ENCODE data around the gene GUCD1.

The GUCD1 gene

GRCh38 chr22:24587948-24588347 is 33.0 kb upstream of the GUCD1 start:
- in situ Hi-C loops (cut with HindIII; ENCODE audit: low sequenced_read_pairs): no loop called here

GRCh38 chr22:24587251-24587650 is 32.3 kb upstream of the GUCD1 start:
- H3K4me3 ChIP-seq (ENCODE audit: low read depth, low read length): no peak overlapping the region
- in situ Hi-C loops (cut with HindIII; ENCODE audit: low sequenced_read_pairs): no loop called here
- DNase-seq (ENCODE audit: low read depth, low spot score): no peak
- TF ChIP-seq CTCF (IDR thresholded peaks at IDR 0.05; ENCODE audit: low read depth, low read length): no peak

More at GRCh38 chr22:24587948-24588347, 33.0 kb upstream of the GUCD1 start:
- H3K4me3 ChIP-seq (ENCODE audit: low read depth, low read length): no peak overlapping the region
- TF ChIP-seq CTCF (IDR thresholded peaks at IDR 0.05; ENCODE audit: low read depth, low read length): no peak
- DNase-seq (ENCODE audit: low read depth, low spot score): no peak

GRCh38 chr22:24585927-24586546 is 31.1 kb upstream of the GUCD1 start:
- no peak for TF ChIP-seq CTCF (IDR thresholded peaks at IDR 0.05; ENCODE audit: low read depth, low read length)
- DNase-seq (ENCODE audit: low read depth, low spot score): no peak
- no peak overlapping the region for H3K4me3 ChIP-seq (ENCODE audit: low read depth, low read length)
- in situ Hi-C loops (cut with HindIII; ENCODE audit: low sequenced_read_pairs): no loop called here

GRCh38 chr22:24585461-24585860 is 30.5 kb upstream of the GUCD1 start:
- in situ Hi-C loops (cut with HindIII; ENCODE audit: low sequenced_read_pairs): no loop called here
- no peak for TF ChIP-seq CTCF (IDR thresholded peaks at IDR 0.05; ENCODE audit: low read depth, low read length)
- H3K4me3 ChIP-seq (ENCODE audit: low read depth, low read length): no peak overlapping the region
- no peak for DNase-seq (ENCODE audit: low read depth, low spot score)

- no peak for TF ChIP-seq CTCF (IDR thresholded peaks at IDR 0.05; ENCODE audit: low read depth, low read length)
- no peak overlapping the region for H3K4me3 ChIP-seq (ENCODE audit: low read depth, low read length)
- in situ Hi-C loops (cut with HindIII; ENCODE audit: low sequenced_read_pairs): no loop called here
- no peak for DNase-seq (ENCODE audit: low read depth, low spot score)
Measured at GRCh38 chr22:24584871-24585411, 30.0 kb upstream of the GUCD1 start.

GRCh38 chr22:24584166-24584790 is 29.3 kb upstream of the GUCD1 start:
- in situ Hi-C loops (cut with HindIII; ENCODE audit: low sequenced_read_pairs): no loop called here
- H3K4me3 ChIP-seq (ENCODE audit: low read depth, low read length): no peak overlapping the region
- no peak for DNase-seq (ENCODE audit: low read depth, low spot score)
- TF ChIP-seq CTCF (IDR thresholded peaks at IDR 0.05; ENCODE audit: low read depth, low read length): no peak
